Activated CD8-positive, alpha-beta memory T cell treated with anti-CD3 and anti-CD28 coated beads, Interleukin-2, amount 50 U/mL, for 48 hours (primary cell): ENCODE data around the gene NUP43.
"Not testable (repeated sequence)": the region's sequence is repeated elsewhere in the genome, so short reads cannot be mapped to it uniquely, and the experiment has no call there.

Experiments
- DNase-seq: peaks from one replicate; pipeline ENCODE4 v3.0.0-alpha.2; 2020

NUP43 gene

GRCh38 chr6:149745252-149745651, 1.1 kb downstream of the NUP43 start:
- not testable (repeated sequence) for DNase-seq

DNA sequence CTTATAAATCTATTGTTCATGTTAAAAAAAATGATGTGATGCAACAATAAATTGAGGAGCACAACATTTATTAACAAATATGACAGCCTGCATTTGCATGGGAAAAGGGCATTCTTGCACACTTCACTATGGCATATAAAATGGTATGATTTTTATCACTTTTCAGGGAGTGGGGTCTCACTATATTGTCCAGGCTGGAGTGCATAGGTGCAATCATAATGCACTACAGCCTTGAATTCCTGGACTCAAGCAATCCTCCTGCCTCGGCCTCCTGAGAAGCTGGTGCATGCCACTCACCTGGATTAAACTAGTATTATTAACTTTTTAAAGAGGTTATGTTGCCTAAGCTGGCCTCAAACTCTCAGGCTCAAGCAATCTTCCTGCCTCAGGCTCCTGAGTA, 11.4 kb downstream of the NUP43 start:
- no peak for DNase-seq

DNA sequence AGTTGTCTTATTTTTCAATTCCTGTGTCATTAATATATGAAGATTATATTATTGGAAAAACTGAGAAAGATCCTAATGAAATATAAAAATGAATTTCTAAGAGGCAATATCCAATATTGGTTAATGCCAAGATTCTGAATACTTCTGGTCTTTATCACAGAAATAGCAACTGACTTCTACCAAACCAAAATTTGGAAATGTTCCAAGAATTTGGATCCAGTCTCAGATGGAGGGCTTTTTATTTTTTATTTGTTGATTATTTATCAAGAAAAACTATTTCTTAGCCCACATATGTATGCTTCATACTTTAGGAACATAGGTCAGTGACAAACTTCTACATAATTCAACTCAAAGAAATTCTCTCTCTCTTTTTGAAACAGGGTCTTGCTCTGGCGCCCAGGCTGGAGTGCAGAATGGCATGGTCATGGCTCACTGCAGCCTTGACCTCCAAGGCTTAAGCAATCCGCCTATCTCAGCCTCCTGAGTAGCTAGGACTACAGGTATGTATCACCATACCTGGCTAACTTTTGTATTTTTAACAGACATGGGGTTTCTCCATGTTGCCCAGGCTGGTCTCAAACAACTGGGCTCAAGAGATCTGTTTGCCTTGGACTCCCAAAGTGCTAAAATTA, 13.1 kb downstream of the NUP43 start:
- no peak for DNase-seq

GRCh38 chr6:149729824-149730223, 16.5 kb downstream of the NUP43 start:
- DNase-seq = no peak

GRCh38 chr6:149728499-149729234, 17.7 kb downstream of the NUP43 start:
- DNase-seq = no peak

- no peak for DNase-seq
Measured at GRCh38 chr6:149727793-149728498, 18.4 kb downstream of the NUP43 start.

- DNase-seq = no peak
Measured at GRCh38 chr6:149725785-149726184, 20.5 kb downstream of the NUP43 start.

GRCh38 chr6:149723771-149724417, 22.4 kb downstream of the NUP43 start:
- no peak for DNase-seq

DNA sequence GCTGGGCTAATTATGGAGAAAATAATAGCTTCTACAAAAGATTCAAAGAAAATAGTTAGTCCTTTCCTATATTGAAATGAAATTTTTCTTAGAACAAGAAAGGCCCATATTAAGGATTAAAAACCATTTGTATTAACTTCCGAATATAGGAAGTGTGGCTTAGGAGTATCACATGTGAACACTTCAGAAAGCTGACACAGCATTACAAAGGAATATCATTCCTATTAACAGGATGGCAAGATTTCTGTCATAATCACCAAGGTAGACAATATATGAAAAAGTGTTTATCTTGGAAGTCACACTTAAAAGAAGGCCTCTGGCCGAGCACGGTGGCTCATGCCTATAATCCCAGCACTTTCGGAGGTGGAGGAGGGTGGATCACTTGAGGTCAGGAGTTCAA, 23.1 kb downstream of the NUP43 start:
- DNase-seq = no peak

- DNase-seq = no peak
Measured at GRCh38 chr6:149719531-149719930, 26.8 kb downstream of the NUP43 start.

DNA sequence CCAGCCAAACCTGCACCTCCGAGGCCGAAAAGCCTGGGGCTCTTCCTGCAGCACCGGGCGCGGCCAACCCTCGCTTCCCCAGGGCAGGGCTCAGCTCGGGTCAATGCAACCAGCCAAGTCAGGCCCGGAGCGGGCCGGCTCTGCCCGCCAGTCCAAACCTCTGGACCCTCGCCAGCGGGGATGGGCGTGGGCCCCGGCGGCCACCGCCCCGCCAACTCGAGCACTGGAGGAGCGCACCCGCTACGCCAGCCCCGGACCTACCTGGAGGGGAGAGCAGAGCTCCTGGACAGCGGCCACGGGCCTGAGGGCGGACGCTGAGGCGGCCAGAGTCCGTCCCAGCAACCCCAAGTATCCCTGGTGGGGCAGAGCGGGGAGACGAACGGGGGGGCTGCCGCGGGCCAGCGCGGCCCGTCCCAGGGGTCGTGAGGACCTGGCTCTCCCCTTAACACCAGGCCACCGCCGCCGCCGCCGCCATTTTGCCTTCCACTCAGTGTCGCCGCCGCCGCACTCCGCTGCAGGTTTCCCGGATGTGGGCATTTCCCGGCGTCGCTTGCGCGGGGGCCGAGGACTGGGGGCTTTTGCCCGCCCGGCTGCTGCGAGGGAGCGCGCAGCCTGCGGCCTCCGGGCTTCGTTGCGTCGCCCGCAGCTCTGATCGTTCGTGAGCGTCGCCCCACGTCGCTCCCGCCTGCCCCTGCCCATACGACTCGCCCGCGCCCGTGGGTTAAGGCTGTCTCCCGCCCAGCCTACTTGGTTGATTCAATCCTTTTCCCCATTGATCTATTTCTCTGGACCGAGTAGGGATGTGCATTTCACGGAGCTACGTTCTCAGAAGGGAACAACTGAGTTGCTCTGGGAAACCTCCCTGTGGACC, 28.5 kb downstream of the NUP43 start, which contains the start of gene LATS1:
Gene LATS1, minus strand, starts transcription at position 514 of the 871 bp plus-strand sequence. CDS start 15,975 bp downstream, outside the sequence.
- DNase-seq = peak; percentile 96

DNA sequence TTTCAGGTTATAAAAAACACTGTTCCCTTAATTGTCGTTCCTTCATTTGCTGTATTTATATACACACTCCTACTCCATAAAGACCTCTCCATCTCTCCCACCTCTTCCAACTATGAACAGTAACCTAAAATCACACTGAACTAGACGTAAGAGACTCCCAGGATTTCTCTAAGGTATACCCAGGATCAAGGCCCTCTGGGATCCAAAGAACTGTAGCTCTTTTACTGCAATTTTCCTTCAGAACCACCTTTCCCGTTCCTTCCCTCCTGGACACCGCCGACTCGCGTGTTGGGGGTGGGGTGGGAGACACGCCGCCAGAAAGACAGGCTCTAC, 29.1 kb downstream of the NUP43 start:
- no peak for DNase-seq

DNA sequence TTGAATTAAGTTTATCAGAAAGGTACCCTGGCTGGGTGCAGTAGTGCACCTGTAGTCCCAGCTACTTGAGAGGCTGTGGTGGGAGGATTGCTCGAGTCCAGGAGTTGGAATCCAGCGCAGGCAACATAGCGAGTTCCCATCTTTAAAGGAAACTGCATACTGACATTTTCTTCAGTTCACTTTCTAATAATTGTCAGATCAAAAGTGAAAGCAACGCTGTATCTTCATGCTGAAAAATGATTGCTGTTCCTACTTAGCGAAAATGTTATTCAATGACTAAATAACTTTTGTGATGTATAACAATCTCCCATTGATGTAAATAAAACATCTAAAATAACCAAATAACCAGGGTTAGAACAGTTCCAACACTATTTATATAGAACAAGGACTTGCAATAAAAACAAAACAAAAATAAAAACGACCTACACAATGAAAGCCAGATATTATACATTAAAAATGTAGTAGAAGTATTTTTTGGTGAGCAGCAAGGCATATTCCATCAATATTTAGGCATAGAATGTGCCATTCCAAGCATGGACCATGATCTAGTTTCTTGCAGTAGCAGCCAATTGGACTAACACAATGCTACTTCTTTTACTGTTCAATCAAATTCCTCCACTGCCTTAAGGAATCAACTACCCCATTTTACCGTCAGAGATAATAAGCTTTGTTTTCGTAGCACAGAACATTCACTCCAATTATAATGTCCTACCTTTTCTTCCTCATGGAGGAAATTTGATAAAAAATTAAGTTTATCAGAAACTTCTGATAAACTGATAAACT, 30.0 kb downstream of the NUP43 start:
- no peak for DNase-seq

DNA sequence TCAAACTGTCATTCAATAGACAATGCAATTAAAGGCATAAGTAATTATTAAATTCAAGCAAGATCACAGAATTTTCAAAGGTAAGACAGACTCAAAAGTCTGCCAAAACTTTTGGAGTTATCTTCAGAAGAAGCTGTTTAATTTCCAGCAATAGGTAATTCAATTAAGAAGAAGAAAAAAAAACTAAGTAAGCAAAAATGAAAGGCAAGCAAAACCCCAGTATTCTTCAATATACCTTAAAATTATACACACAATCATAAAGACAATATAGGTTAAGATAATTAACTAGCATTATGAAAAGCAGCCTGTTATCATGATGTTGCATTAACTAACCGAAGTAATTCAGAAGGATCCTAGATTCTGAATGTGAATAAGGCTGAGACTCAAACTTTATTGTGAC, 31.9 kb downstream of the NUP43 start:
- DNase-seq = no peak

- no peak for DNase-seq
Measured at GRCh38 chr6:149711711-149712110, 34.6 kb downstream of the NUP43 start.

DNA sequence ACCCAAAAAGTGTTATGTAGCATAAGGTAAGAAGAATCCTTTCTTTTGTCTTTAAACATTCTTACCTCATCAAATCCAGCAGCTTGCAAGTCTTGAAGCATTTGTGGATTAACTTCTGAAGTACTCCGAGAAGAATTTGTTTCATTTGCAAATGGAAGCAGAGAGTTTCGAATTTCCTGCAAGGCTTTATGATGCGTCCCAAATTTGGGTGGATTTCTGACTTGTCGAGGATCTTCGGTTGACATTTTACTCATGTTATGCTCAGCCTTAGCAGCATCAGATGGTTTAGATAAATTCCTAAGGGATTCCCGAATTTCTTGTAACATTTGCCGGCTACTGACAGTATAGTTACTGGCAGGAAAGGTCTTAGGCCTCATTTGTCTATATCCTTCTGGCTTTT, 44.6 kb downstream of the NUP43 start:
- no peak for DNase-seq

GRCh38 chr6:149699150-149699549, 47.2 kb downstream of the NUP43 start:
- no peak for DNase-seq

GRCh38 chr6:149698175-149698574, 48.2 kb downstream of the NUP43 start:
- DNase-seq = no peak

DNA sequence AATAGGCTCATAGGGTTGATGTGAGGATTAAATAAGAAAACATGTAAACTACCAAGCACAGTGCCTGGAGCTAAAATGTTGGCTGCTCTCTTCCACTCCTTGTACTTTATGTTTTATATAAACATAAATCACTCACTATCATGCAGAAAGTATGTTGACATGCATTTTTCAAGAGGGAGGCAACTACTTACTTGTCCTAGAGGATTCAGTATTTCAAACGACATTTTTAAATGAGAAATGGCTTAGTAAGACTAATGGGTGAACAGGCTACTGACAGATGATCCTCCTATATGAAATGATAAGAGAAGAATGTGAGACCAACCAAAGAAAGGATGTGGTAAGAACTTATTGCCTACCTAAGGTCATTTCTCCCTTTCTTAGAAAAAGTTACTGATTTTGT, 49.4 kb downstream of the NUP43 start:
- DNase-seq = no peak

DNA sequence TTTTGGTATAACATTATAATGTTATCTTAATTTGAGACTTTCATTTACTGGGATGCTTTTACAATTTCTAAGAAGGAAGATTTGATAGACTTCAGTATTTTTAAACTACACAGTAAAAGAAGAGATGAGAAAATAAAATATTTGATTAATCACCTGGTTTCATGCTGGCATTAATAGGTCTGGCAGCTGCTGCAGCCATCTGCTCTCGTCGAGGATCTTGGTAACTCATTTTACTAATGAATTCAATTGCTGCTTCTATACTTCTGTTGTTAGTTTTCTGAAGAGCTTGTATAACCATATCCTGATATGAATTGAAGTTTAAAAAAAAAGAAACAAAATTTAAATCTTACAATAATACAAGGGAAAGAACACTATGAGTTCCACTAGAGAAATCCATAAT, 51.4 kb downstream of the NUP43 start:
- DNase-seq = no peak

GRCh38 chr6:149691201-149691600, 55.1 kb downstream of the NUP43 start:
- no peak for DNase-seq

- DNase-seq = no peak
Measured at GRCh38 chr6:149686230-149686629, 60.1 kb downstream of the NUP43 start.
